Measurements from ENCODE around the gene LRP1-AS.

Gene LRP1-AS

DNA sequence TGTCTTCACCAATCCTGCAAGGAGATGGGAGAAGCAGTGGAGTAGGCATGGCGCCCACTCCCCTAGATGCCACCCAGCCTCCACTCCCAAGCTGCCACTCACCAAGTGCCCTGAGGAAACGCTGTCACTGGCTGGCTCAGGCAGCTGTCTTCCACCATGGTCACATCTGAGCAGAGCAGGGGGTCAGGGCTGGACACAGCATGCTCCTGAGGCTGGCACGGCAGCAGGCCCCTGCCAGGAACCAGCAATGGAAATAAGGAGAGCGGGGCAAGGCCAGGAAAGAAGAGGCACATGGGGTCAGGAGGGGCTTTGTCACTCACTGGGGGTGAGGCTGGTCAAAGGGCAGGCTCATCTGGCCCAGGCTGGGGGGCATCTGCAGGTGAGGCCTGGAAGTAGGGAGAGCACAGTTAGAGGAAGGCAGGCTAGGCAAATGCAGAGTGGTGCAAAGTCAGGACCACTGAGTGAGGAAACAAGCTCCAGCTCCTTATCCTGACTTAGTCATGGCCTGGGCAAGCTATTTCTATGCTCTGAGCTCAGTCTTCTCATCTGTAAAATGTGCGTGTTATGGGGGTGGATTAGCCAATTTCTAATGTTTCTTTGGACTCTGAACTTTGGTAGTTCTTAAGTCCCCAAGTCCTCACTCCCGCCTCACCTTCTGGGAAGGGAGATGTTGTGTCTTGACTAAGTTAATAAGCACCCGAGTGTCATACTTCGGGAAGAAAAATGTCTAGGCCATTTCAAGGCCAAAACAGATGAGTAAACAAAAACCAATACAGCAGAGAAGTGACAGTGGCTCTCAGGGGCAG lies 50.5 kb downstream of the LRP1-AS start:
- no peaks in the 10 kb centered on the region for H3K9me3 ChIP-seq (ENCODE audit: control insufficient read depth, low read length)
- no peak overlapping the region for H3K18ac ChIP-seq (ENCODE audit: low read depth in 1 of 2, low read length in 2 of 2)
- no peak for DNase-seq
- peaks cover 16% of the 10 kb centered on the region for H3K79me1 ChIP-seq (replicated peaks; ENCODE audit: low read length, poor library complexity, severe bottlenecking)
- peak overlapping the region; percentile 37 for H3K9ac ChIP-seq (ENCODE audit: low read length)
- 97% methylated on average over 8 of the region's 8 CpGs for WGBS
- no peak overlapping the region for H3K27ac ChIP-seq (ENCODE audit: low read length, poor library complexity, severe bottlenecking)
- H3K4me2 ChIP-seq (ENCODE audit: low read length, poor library complexity, severe bottlenecking): no peak overlapping the region
- no peak overlapping the region for H2BK15ac ChIP-seq (ENCODE audit: low read depth, poor library complexity, severe bottlenecking)
- H4K91ac ChIP-seq (ENCODE audit: low read length): peak overlapping the region; percentile 19
- H2BK5ac ChIP-seq (ENCODE audit: low read depth, low read length, poor library complexity, severe bottlenecking): no peak overlapping the region
- peaks cover 69 to 87% of the 10 kb centered on the region in 2 experiments for H3K36me3 ChIP-seq (ENCODE audit: control insufficient read depth in 1 of 2, insufficient read depth in 2 of 2, low read depth in 1 of 2, low read length in 2 of 2)
- peaks cover 27% of the 10 kb centered on the region for H3K4me1 ChIP-seq (ENCODE audit: control insufficient read depth, insufficient read depth, low read depth, low read length)
- no peak overlapping the region for H2AK5ac ChIP-seq (ENCODE audit: low read length, severe bottlenecking)
- H2BK12ac ChIP-seq (ENCODE audit: low read length in 2 of 2): no peak overlapping the region
- H2AFZ ChIP-seq (ENCODE audit: low read depth, low read length): no peak overlapping the region
- H3K14ac ChIP-seq (ENCODE audit: low read length in 2 of 2): peak overlapping the region in 1 of 2 experiments; percentile 21
- H3K4ac ChIP-seq (ENCODE audit: low read depth in 1 of 2, low read length in 2 of 2): no peak overlapping the region
- H3K4me3 ChIP-seq (ENCODE audit: insufficient read depth in 1 of 2, low read depth in 1 of 2, low read length in 2 of 2): no peak overlapping the region
- H2BK120ac ChIP-seq (ENCODE audit: low read depth, low read length): no peak overlapping the region
- no peak overlapping the region for H3K23ac ChIP-seq (ENCODE audit: low read length in 2 of 2)
- H3K27me3 ChIP-seq (ENCODE audit: control insufficient read depth in 1 of 2, insufficient read depth in 1 of 2, low read length in 2 of 2): no peaks in the 10 kb centered on the region
- peak overlapping the region; percentile 5 for H4K8ac ChIP-seq (ENCODE audit: low read length)

DNA sequence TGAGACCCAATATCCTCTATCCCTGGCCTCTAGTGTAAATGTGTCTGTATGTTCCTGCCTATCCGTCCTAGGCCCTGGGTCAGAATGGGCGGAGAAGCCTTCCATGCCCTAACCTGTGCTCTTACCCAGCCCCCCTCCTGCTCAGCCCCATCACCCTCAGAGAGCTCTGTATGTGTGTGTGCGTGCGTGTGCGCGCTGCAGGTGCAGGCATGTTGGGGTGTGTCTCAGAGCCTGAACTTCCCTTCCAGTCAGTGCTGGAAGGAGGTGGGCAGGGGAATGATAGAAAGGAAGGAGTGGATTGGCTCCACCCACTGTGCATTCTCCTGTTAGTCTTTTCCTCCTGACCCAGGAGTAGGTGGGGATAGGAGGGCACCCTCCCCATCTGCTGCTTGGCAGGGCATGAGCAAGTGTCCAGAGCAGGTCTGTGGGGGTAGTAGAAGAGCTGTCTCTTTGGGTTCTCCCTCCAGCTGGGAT lies 51.3 kb downstream of the LRP1-AS start:
- Histone ChIP-seq H3K14ac (ENCODE audit: low read length in 2 of 2) (no peak overlapping the region), H3K4me1 (ENCODE audit: control insufficient read depth, insufficient read depth, low read depth, low read length) (peaks cover 30% of the 10 kb centered on the region), H2BK15ac (ENCODE audit: low read depth, poor library complexity, severe bottlenecking) (no peak overlapping the region), H3K27me3 (ENCODE audit: control insufficient read depth in 1 of 2, insufficient read depth in 1 of 2, low read length in 2 of 2) (no peaks in the 10 kb centered on the region), H2AK5ac (ENCODE audit: low read length, severe bottlenecking) (no peak overlapping the region), H2AFZ (ENCODE audit: low read depth, low read length) (no peak overlapping the region), H3K9me3 (ENCODE audit: control insufficient read depth, low read length) (no peaks in the 10 kb centered on the region), H2BK5ac (ENCODE audit: low read depth, low read length, poor library complexity, severe bottlenecking) (no peak overlapping the region), H3K9ac (ENCODE audit: low read length) (peak overlapping the region; percentile 67), H3K4me3 (ENCODE audit: insufficient read depth in 1 of 2, low read depth in 1 of 2, low read length in 2 of 2) (no peak overlapping the region), H3K27ac (ENCODE audit: low read length, poor library complexity, severe bottlenecking) (peak overlapping the region; percentile 19), H2BK12ac (ENCODE audit: low read length in 2 of 2) (peak overlapping the region in 1 of 2 experiments; percentile 38), H4K8ac (ENCODE audit: low read length) (peak overlapping the region; percentile 27), H4K91ac (ENCODE audit: low read length) (peak overlapping the region; percentile 18), H3K79me1 (replicated peaks; ENCODE audit: low read length, poor library complexity, severe bottlenecking) (peaks cover 24% of the 10 kb centered on the region), H3K23ac (ENCODE audit: low read length in 2 of 2) (no peak overlapping the region), H3K36me3 (ENCODE audit: control insufficient read depth in 1 of 2, insufficient read depth in 2 of 2, low read depth in 1 of 2, low read length in 2 of 2) (peaks cover 75 to 92% of the 10 kb centered on the region in 2 experiments), H3K4ac (ENCODE audit: low read depth in 1 of 2, low read length in 2 of 2) (no peak overlapping the region), H3K4me2 (ENCODE audit: low read length, poor library complexity, severe bottlenecking) (no peak overlapping the region), H3K18ac (ENCODE audit: low read depth in 1 of 2, low read length in 2 of 2) (no peak overlapping the region), H2BK120ac (ENCODE audit: low read depth, low read length) (no peak overlapping the region)
- no peak for DNase-seq
- WGBS: 94% methylated on average over 2 of the region's 6 CpGs

DNA sequence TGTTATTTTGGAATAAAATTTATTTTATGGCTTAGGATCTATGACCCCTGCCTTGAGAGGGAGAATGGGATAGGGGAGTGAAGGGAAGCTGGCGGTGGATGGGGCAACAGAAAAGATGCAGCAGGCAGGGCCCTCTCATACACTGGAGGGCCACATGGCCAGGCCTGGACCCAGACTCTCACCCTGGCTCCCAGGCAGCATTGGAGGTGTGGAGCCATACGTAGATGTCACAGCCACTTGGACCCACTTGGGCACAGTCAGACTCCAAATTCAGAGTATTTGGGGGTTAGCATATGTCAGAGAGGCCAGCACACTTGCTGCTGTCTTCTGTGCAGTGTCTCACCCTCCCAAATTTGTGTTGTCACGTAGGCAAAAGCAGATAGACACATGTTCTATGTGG lies 52.0 kb downstream of the LRP1-AS start:
- Histone ChIP-seq H2AFZ (ENCODE audit: low read depth, low read length) (no peak overlapping the region), H3K9me3 (ENCODE audit: control insufficient read depth, low read length) (no peaks in the 10 kb centered on the region), H3K4me3 (ENCODE audit: insufficient read depth in 1 of 2, low read depth in 1 of 2, low read length in 2 of 2) (no peak overlapping the region), H4K8ac (ENCODE audit: low read length) (no peak overlapping the region), H3K4me2 (ENCODE audit: low read length, poor library complexity, severe bottlenecking) (no peak overlapping the region), H3K36me3 (ENCODE audit: control insufficient read depth in 1 of 2, insufficient read depth in 2 of 2, low read depth in 1 of 2, low read length in 2 of 2) (peaks cover 82 to 90% of the 10 kb centered on the region in 2 experiments), H3K4ac (ENCODE audit: low read depth in 1 of 2, low read length in 2 of 2) (peak overlapping the region in 1 of 2 experiments; percentile 42), H3K14ac (ENCODE audit: low read length in 2 of 2) (no peak overlapping the region), H3K79me1 (replicated peaks; ENCODE audit: low read length, poor library complexity, severe bottlenecking) (peaks cover 24% of the 10 kb centered on the region), H2BK120ac (ENCODE audit: low read depth, low read length) (no peak overlapping the region), H3K18ac (ENCODE audit: low read depth in 1 of 2, low read length in 2 of 2) (peak overlapping the region in 1 of 2 experiments; percentile 34), H2BK15ac (ENCODE audit: low read depth, poor library complexity, severe bottlenecking) (no peak overlapping the region), H3K23ac (ENCODE audit: low read length in 2 of 2) (no peak overlapping the region), H3K4me1 (ENCODE audit: control insufficient read depth, insufficient read depth, low read depth, low read length) (peaks cover 37% of the 10 kb centered on the region), H2BK12ac (ENCODE audit: low read length in 2 of 2) (no peak overlapping the region), H2AK5ac (ENCODE audit: low read length, severe bottlenecking) (no peak overlapping the region), H3K27ac (ENCODE audit: low read length, poor library complexity, severe bottlenecking) (no peak overlapping the region), H2BK5ac (ENCODE audit: low read depth, low read length, poor library complexity, severe bottlenecking) (no peak overlapping the region), H4K91ac (ENCODE audit: low read length) (no peak overlapping the region), H3K27me3 (ENCODE audit: control insufficient read depth in 1 of 2, insufficient read depth in 1 of 2, low read length in 2 of 2) (no peaks in the 10 kb centered on the region), H3K9ac (ENCODE audit: low read length) (peak overlapping the region; percentile 67)
- DNase-seq: no peak
- 96% methylated on average over 3 of the region's 3 CpGs for WGBS

Small RNA genes within 50 kb of the gene (small RNA-seq; reads per million reads assigned to genes)
- gene MIR1228 (ENCODE audit: low read depth): 22.4 reads per million, percentile 87 among the genes with 10 or more reads in this experiment

Data from mesenchymal stem cell (in vitro differentiated cells and primary cell).